Prostate gland (tissue), 2 donors: ENCODE data around the gene RS1.

Experiments used
- CTCF ChIP-seq, 4 experiments: fragments of 200-600 bp in 2 of 4; fragments of 450-650 bp in 2 of 4; sonication (generic) in 2 of 4; IDR thresholded peaks; 1 replicate in 3 of 4; 2 replicates in 1 of 4; pipeline ENCODE4 v1.5.1; 2016 to 2019; ENCODE audit warnings: antibody characterized with exemption in 4 of 4, mild to moderate bottlenecking in 2 of 4, moderate library complexity in 2 of 4
- POLR2A ChIP-seq: fragments of 450-650 bp; IDR thresholded peaks from one replicate; pipeline ENCODE4 v1.6.1; 2016; ENCODE audit warnings: antibody characterized with exemption, mild to moderate bottlenecking
- POLR2AphosphoS5 ChIP-seq: sonication (generic); formaldehyde crosslinking; IDR thresholded peaks from one replicate; pipeline ENCODE4 v1.6.1; 2017; ENCODE audit warnings: antibody characterized with exemption

DNA sequence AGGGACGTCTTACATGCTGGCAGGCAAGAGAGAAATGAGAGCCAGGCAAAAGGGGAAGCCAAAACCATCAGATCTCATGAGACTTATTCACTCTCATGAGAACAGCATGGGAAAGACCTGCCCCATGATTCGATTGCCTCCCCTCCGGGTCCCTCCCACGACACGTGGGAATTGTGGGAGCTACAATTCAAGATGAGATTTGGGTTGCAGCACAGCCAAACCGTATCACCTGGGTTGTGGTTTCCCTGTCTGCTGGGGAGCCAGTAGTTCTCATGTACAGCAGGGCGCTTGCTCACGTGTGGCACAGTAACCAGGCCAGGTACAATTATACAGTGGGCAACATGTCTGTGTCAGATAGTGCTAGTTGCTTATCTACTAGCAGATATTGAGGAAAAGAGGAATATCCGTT is 11.1 kb upstream of the RS1 start:
- TF ChIP-seq CTCF (IDR thresholded peaks at IDR 0.05) (no peak), POLR2A (no peak), POLR2AphosphoS5 (no peak)
